Measurements from ENCODE around the gene MRPS15.

- TF ChIP-seq, protein P1, sequence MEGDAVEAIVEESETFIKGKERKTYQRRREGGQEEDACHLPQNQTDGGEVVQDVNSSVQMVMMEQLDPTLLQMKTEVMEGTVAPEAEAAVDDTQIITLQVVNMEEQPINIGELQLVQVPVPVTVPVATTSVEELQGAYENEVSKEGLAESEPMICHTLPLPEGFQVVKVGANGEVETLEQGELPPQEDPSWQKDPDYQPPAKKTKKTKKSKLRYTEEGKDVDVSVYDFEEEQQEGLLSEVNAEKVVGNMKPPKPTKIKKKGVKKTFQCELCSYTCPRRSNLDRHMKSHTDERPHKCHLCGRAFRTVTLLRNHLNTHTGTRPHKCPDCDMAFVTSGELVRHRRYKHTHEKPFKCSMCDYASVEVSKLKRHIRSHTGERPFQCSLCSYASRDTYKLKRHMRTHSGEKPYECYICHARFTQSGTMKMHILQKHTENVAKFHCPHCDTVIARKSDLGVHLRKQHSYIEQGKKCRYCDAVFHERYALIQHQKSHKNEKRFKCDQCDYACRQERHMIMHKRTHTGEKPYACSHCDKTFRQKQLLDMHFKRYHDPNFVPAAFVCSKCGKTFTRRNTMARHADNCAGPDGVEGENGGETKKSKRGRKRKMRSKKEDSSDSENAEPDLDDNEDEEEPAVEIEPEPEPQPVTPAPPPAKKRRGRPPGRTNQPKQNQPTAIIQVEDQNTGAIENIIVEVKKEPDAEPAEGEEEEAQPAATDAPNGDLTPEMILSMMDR (IDR thresholded peaks at IDR 0.05 in 4 of 5, conservative IDR thresholded peaks at IDR 0.05 in 1 of 5): no peak
- TF ChIP-seq POLR2A (IDR thresholded peaks at IDR 0.05): no peak
These were observed 5.3 kb downstream of the MRPS15 start for GRCh38 chr1:36458910-36459309.
